Activated CD4-positive, alpha-beta T cell treated with anti-CD3 and anti-CD28 coated beads, Interleukin-2, amount 10 ng/mL, durations not matched to agents 24 days and 14 days (primary cell): ENCODE results near the gene GJA3. TPM values are rescaled to one million over a fixed set of nuclear protein-coding genes. Genes with fewer than 3 reads are reported as not detected.

ENCODE experiments used
- DNase-seq: peaks from one replicate; pipeline ENCODE4 v3.0.0; 2022
- H3K27ac Mint-ChIP-seq: one replicate; pipeline ENCODE4 v1.8.0; 2022; ENCODE audit warnings: mild to moderate bottlenecking, mixed read lengths
- H3K27me3 Mint-ChIP-seq: one replicate; pipeline ENCODE4 v1.8.0; 2022; ENCODE audit warnings: mixed read lengths
- H3K36me3 Mint-ChIP-seq: one replicate; pipeline ENCODE4 v1.8.0; 2022; ENCODE audit warnings: low read depth, mild to moderate bottlenecking, mixed read lengths
- H3K4me1 Mint-ChIP-seq: one replicate; pipeline ENCODE4 v1.8.0; 2021; ENCODE audit warnings: mixed read lengths
- H3K4me3 Mint-ChIP-seq: one replicate; pipeline ENCODE4 v1.8.0; 2022; ENCODE audit warnings: mild to moderate bottlenecking, moderate library complexity, mixed read lengths
- H3K9me3 Mint-ChIP-seq: one replicate; pipeline ENCODE4 v1.8.0; 2021; ENCODE audit warnings: mixed read lengths
- intact Hi-C: fragments of 100-400 bp; cut with micrococcal nuclease; formaldehyde crosslinking; loops from one replicate; pipeline ENCODE4 v1.15.1; 2023
- total RNA-seq: library from RNA; stranded (reverse); gene quantifications from 2 replicates; pipeline ENCODE4 v1.2.3, GENCODE V29; 2022

The GJA3 gene
- total RNA-seq, 1 donor from 2014 or later, result not detected

- peaks cover 3% of the 10 kb centered on the region for H3K4me1 Mint-ChIP-seq
- peaks cover 55% of the 10 kb centered on the region for H3K27me3 Mint-ChIP-seq
- DNase-seq, result peak; percentile 81
- H3K27ac Mint-ChIP-seq, result no peak overlapping the region
- intact Hi-C loops, result loop anchor here (2.0 kb wide), 1 partner anchor 26 kb away; no protein-coding TSS in a partner anchor
- H3K4me3 Mint-ChIP-seq, result peak overlapping the region; percentile 23
- H3K9me3 Mint-ChIP-seq, result no peaks in the 10 kb centered on the region
- H3K36me3 Mint-ChIP-seq, result no peaks in the 10 kb centered on the region
Measured at GRCh38 chr13:20136781-20137703, 23.8 kb downstream of the GJA3 start.

GRCh38 chr13:20134732-20135131 is 26.1 kb downstream of the GJA3 start:
- Mint-ChIP-seq H3K27ac (no peak overlapping the region), H3K27me3 (peaks cover 37% of the 10 kb centered on the region), H3K36me3 (no peaks in the 10 kb centered on the region), H3K4me1 (peaks cover 3% of the 10 kb centered on the region), H3K4me3 (no peak overlapping the region), H3K9me3 (no peaks in the 10 kb centered on the region)
- intact Hi-C loops, result no loop called here
- DNase-seq, result no peak

DNA sequence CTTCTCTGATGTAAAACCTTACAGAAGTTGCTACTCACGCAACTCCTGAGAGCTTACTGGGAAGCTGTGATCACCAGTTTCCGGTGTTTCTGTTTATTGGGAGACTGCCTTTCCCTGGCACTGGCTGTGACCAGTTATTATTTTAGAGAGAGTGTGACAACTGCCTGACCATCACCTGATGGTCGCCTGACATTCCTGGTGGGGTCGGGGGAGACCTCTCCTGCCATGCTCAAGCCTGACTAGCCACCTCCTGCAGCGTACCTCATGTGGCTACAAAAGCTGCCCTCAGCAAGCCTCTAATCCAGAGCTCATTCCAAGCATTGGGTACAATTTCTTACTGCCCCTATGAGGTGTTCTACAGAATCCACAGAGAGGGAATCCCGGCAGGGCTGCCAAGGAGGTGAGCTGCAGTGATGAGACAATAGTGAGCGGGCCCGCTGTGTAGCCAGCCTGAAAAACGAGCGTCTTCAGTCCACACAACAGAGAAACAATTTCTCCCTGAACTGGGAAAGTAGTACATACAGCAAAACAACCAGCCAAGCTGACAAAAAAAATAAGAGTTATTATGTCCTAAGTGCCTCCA is 28.7 kb downstream of the GJA3 start:
- Mint-ChIP-seq H3K36me3 (no peaks in the 10 kb centered on the region), H3K27ac (no peak overlapping the region), H3K27me3 (peaks cover 23% of the 10 kb centered on the region), H3K4me1 (peaks cover 5% of the 10 kb centered on the region), H3K4me3 (no peak overlapping the region), H3K9me3 (no peaks in the 10 kb centered on the region)
- DNase-seq, result no peak
- intact Hi-C loops, result no loop called here

DNA sequence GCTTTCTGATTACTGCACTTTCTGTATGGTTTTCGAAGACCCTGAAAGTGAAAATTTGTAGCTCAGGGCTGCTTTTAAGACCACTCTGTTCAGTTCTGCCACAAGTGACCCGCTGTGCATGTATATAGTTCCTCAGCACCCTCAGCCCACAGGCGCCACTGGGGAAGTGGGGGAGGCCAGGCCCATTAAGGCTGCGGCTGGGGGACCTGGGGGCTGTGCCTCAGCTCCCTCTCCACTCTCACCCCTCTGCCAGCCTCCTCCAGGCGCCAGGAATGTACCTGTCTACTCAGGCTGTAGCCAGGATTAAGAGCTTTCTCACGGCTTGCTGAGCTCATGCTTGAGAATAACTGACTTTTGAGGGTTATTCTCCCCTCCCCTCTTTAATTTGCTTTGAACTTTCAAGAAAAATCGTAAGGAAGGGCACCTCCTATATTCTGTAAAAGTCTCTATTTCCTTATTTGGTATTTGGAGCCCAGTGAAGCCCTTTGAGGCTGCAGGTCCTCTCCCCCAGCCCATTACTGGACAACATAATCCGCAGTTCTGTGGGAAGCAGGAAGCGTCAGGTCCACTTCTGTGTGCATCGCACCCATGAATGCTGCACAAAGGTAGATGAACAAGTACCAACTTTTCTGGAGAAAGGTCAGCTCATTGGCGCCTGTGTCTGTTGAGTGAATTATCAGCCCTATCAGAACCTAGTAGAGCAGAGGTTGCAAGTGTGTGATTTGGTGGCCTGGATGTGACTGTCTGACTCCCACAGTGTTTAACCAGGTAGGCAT is 29.6 kb downstream of the GJA3 start:
- intact Hi-C loops, result no loop called here
- Mint-ChIP-seq H3K4me1 (peaks cover 2% of the 10 kb centered on the region), H3K36me3 (no peaks in the 10 kb centered on the region), H3K4me3 (no peak overlapping the region), H3K9me3 (no peaks in the 10 kb centered on the region), H3K27me3 (peaks cover 20% of the 10 kb centered on the region), H3K27ac (no peak overlapping the region)
- no peak for DNase-seq

GRCh38 chr13:20130652-20131051 is 30.2 kb downstream of the GJA3 start:
- Mint-ChIP-seq H3K27ac (no peak overlapping the region), H3K9me3 (no peaks in the 10 kb centered on the region), H3K4me3 (no peak overlapping the region), H3K27me3 (peaks cover 23% of the 10 kb centered on the region), H3K36me3 (no peaks in the 10 kb centered on the region), H3K4me1 (peaks cover 2% of the 10 kb centered on the region)
- DNase-seq, result no peak
- intact Hi-C loops, result no loop called here

DNA sequence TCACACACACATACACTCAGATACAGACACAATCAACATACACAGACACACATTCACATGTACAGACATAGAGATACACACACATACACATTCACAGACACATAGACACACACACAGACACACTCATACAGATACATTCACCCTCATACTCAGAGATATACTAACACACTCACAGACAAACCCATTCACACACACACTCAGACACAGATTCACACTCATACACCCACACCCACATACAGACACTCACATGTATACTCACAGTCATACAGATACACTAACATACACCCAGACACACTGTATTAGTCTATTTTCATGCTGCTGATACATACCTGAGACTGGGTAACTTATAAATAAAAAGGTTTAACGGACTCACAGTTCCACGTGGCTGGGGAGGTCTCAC is 30.8 kb downstream of the GJA3 start:
- Mint-ChIP-seq H3K36me3 (no peaks in the 10 kb centered on the region), H3K27ac (no peak overlapping the region), H3K4me1 (peaks cover 2% of the 10 kb centered on the region), H3K9me3 (no peaks in the 10 kb centered on the region), H3K4me3 (no peak overlapping the region), H3K27me3 (peaks cover 26% of the 10 kb centered on the region)
- intact Hi-C loops, result no loop called here
- no peak for DNase-seq

- Mint-ChIP-seq H3K27ac (no peak overlapping the region), H3K9me3 (no peaks in the 10 kb centered on the region), H3K27me3 (peaks cover 32% of the 10 kb centered on the region), H3K4me3 (no peak overlapping the region), H3K4me1 (peaks cover 2% of the 10 kb centered on the region), H3K36me3 (no peaks in the 10 kb centered on the region)
- no peak for DNase-seq
- intact Hi-C loops, result loop anchor here (2.0 to 5.0 kb wide), 2 partner anchors 34 to 172 kb away; partner anchors contain the start of gene ZMYM2
Measured at GRCh38 chr13:20129076-20129475, 31.8 kb downstream of the GJA3 start.

DNA sequence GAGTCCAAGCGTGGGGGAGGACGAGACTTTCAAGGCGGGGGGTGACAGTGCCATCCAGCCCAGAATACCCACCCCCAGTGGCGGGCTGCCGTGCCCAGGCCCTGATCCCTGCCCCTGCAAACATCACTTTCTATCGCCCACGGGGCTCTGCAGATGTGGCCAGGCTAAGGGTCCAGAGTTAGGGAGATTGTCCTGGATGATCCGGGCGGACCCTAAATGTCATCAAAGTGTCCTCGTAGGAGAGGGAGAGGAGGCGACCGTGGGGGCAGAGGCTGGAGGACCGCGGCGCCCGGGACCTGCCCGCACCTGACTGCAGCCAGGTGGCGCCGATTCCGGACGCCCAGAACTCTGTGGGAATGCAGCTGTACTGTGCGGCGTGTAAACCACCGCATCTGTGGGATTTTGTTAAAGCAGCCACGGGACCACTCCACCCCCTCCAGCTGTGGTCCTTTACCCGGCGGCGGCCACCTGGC is 32.4 kb downstream of the GJA3 start:
- intact Hi-C loops, result loop anchor here (2.0 to 5.0 kb wide), 2 partner anchors 34 to 171 kb away; partner anchors contain the start of gene ZMYM2
- H3K36me3 Mint-ChIP-seq, result no peaks in the 10 kb centered on the region
- H3K27ac Mint-ChIP-seq, result no peak overlapping the region
- no peaks in the 10 kb centered on the region for H3K9me3 Mint-ChIP-seq
- peak overlapping the region; percentile 51 for H3K4me3 Mint-ChIP-seq
- peaks cover 2% of the 10 kb centered on the region for H3K4me1 Mint-ChIP-seq
- DNase-seq, result peak; percentile 64
- peaks cover 34% of the 10 kb centered on the region for H3K27me3 Mint-ChIP-seq

DNA sequence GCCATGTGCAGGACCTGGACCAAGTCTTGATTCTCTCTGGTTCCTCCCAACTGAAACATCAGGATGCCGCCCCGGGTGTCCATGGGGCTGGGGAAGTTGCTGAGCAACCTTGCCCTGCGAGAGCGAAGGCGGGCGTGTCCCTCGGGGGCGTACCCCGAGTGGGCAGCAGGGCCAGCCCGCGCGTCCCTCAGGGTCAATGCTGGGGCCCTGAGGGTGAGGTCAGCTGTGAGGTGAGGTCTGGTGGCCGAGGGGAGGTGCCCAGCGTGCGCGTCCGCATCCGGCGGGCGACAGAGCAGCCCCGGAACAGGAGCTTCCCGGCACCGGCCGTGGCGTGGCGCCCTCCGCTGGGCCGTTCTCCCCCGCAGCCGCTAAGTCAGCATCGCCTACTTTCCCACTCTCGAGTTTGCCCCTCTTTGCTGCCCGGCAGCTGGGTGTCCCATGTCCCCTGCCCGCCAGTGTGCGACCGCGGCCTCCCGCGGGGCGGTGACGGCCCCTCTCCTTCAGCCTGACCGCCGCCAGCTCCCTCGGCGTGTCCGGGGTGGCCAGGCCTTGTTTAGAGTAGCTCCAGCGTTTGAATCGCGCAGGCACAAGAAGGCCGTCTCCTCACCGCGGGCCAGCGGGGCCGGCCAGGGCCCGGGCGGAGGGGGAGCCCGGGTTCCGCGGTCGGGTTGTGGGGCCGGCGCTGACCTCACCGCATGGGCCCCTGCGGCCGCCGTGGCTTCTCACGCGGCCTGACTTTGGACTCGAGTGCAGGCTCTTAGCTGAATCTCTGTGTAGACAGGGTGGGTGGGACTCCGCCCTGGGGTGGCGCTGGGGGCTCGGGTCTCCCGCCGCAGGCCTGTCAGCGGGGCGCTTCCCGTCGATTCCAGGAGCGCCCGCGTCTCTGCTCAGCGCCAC is 33.0 kb downstream of the GJA3 start:
- H3K36me3 Mint-ChIP-seq, result no peaks in the 10 kb centered on the region
- peaks cover 35% of the 10 kb centered on the region for H3K27me3 Mint-ChIP-seq
- H3K9me3 Mint-ChIP-seq, result no peaks in the 10 kb centered on the region
- no peak overlapping the region for H3K27ac Mint-ChIP-seq
- intact Hi-C loops, result loop anchor here (2.0 to 5.0 kb wide), 2 partner anchors 35 to 171 kb away; partner anchors contain the start of gene ZMYM2
- peak; percentile 81 for DNase-seq
- H3K4me3 Mint-ChIP-seq, result peak overlapping the region; percentile 60
- H3K4me1 Mint-ChIP-seq, result peaks cover 2% of the 10 kb centered on the region

GRCh38 chr13:20127262-20127561 is 33.6 kb downstream of the GJA3 start:
- Mint-ChIP-seq H3K27ac (no peak overlapping the region), H3K27me3 (peaks cover 35% of the 10 kb centered on the region), H3K4me1 (peaks cover 2% of the 10 kb centered on the region), H3K9me3 (no peaks in the 10 kb centered on the region), H3K36me3 (no peaks in the 10 kb centered on the region), H3K4me3 (peak overlapping the region; percentile 60)
- intact Hi-C loops, result loop anchor here (5.0 kb wide), 1 partner anchor 170 kb away; the partner anchor contains the start of gene ZMYM2
- no peak for DNase-seq

DNA sequence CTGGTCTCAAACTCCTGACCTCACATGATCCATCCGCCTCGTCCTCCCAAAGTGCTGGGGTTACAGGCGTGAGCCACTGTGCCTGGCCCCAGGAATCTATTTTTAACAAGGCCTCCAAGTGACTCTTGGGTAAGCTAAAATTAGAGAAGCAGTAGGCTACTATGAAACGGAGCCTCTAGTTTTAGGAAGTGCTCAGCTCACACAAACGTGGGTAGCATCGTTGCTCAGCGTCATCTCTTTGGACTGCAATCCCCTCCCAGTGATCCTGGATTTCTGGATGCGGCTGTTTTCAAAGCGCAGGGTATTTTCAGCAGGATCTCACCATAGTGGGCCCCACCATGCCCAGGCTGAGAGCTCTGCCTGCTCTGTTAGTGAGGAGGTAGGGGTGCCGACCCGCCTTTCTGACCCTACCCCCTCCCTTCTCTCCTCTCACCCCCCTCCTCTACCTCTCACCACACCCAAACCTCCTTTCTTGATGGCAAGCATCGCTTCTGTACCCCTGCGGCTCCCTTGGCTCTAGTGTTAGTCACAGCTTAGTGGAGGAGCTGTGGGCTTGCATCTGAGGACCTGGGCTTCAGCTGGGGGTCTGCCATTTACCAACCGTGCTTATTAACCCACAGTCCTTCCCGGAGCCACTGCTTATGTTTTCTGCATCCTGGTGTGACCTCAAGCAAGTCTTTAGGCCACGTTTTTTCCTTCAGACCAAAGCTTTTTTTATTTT is 34.2 kb downstream of the GJA3 start:
- DNase-seq, result no peak
- Mint-ChIP-seq H3K36me3 (no peaks in the 10 kb centered on the region), H3K4me3 (no peak overlapping the region), H3K27me3 (peaks cover 35% of the 10 kb centered on the region), H3K9me3 (no peaks in the 10 kb centered on the region), H3K4me1 (peaks cover 2% of the 10 kb centered on the region), H3K27ac (no peak overlapping the region)
- intact Hi-C loops, result loop anchor here (5.0 kb wide), 1 partner anchor 169 kb away; the partner anchor contains the start of gene ZMYM2

DNA sequence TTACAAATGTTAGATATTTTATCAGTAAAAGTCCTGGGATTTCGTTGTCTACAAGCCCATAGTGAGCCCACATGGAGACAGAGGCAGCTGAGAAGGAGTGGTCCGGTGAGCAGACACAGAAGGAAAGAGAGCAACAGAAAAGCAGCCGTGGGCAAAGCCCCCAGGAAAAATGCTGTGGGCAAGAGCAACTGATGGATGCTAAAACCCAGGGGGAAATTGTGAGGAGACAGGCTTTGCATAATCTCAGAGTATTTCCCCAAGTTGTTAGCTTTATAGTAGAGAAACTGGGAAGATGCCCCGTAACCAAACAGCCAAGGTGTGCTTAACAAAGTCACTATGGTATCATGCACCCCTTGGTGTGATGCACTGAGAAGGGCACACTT is 35.1 kb downstream of the GJA3 start:
- no peaks in the 10 kb centered on the region for H3K9me3 Mint-ChIP-seq
- no peak for DNase-seq
- H3K36me3 Mint-ChIP-seq, result no peaks in the 10 kb centered on the region
- peaks cover 5% of the 10 kb centered on the region for H3K4me1 Mint-ChIP-seq
- no peak overlapping the region for H3K4me3 Mint-ChIP-seq
- peaks cover 38% of the 10 kb centered on the region for H3K27me3 Mint-ChIP-seq
- intact Hi-C loops, result loop anchor here (5.0 kb wide), 1 partner anchor 168 kb away; the partner anchor contains the start of gene ZMYM2
- H3K27ac Mint-ChIP-seq, result no peak overlapping the region
